ENCODE measurements around the gene TMEM26.
"Not testable (repeated sequence)": the region's sequence is repeated elsewhere in the genome, so short reads cannot be mapped to it uniquely, and the experiment has no call there.

GRCh38 chr10:61381153-61381552, 72.0 kb downstream of the TMEM26 start:
- TF ChIP-seq, protein P1, sequence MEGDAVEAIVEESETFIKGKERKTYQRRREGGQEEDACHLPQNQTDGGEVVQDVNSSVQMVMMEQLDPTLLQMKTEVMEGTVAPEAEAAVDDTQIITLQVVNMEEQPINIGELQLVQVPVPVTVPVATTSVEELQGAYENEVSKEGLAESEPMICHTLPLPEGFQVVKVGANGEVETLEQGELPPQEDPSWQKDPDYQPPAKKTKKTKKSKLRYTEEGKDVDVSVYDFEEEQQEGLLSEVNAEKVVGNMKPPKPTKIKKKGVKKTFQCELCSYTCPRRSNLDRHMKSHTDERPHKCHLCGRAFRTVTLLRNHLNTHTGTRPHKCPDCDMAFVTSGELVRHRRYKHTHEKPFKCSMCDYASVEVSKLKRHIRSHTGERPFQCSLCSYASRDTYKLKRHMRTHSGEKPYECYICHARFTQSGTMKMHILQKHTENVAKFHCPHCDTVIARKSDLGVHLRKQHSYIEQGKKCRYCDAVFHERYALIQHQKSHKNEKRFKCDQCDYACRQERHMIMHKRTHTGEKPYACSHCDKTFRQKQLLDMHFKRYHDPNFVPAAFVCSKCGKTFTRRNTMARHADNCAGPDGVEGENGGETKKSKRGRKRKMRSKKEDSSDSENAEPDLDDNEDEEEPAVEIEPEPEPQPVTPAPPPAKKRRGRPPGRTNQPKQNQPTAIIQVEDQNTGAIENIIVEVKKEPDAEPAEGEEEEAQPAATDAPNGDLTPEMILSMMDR (conservative IDR thresholded peaks at IDR 0.05) = not testable (repeated sequence)
- TF ChIP-seq ZFX (IDR thresholded peaks at IDR 0.05) = not testable (repeated sequence)
